ENCODE data around the gene RUNX2.
A peak's percentile ranks its signal among the peaks of the same experiment; 100 is the strongest.

The RUNX2 gene

DNA sequence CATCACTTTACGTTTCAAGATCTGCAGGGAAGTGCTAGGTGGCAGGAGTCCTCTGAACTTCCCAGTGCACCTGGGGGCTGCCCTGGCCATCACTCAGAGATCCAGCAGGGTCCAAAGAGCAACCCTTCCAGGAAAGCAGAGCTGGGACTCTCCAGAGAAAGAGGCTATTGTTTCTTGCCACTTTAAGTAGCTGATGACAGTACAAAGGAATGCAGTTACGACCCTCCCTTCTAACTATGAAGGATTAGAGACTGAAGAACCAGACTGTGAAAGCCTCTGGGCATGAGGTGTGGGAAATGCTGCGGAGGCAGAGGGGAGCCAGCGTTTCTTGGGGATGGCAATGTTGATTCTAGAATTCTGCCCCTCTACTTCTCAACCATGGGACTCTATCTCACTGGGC lies 238.8 kb downstream of the RUNX2 start:
- H3K4me3 ChIP-seq (ENCODE audit: severe bottlenecking), result no peak overlapping the region
- no peaks in the 10 kb centered on the region for H3K36me3 ChIP-seq (ENCODE audit: low read depth)
- DNase-seq (ENCODE audit: low spot score), result no peak
- TF ChIP-seq, protein P1, sequence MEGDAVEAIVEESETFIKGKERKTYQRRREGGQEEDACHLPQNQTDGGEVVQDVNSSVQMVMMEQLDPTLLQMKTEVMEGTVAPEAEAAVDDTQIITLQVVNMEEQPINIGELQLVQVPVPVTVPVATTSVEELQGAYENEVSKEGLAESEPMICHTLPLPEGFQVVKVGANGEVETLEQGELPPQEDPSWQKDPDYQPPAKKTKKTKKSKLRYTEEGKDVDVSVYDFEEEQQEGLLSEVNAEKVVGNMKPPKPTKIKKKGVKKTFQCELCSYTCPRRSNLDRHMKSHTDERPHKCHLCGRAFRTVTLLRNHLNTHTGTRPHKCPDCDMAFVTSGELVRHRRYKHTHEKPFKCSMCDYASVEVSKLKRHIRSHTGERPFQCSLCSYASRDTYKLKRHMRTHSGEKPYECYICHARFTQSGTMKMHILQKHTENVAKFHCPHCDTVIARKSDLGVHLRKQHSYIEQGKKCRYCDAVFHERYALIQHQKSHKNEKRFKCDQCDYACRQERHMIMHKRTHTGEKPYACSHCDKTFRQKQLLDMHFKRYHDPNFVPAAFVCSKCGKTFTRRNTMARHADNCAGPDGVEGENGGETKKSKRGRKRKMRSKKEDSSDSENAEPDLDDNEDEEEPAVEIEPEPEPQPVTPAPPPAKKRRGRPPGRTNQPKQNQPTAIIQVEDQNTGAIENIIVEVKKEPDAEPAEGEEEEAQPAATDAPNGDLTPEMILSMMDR (IDR thresholded peaks at IDR 0.05; ENCODE audit: poor library complexity, severe bottlenecking), result no peak
- peaks cover 19% of the 10 kb centered on the region for H3K4me1 ChIP-seq (ENCODE audit: insufficient read depth, poor library complexity, severe bottlenecking)
- ATAC-seq (ENCODE audit: low read depth), result peak; percentile 90
- no peaks in the 10 kb centered on the region for H3K27me3 ChIP-seq (ENCODE audit: insufficient read depth, poor library complexity, severe bottlenecking)
- H3K9me3 ChIP-seq (ENCODE audit: severe bottlenecking), result no peaks in the 10 kb centered on the region
- peak overlapping the region; percentile 8 for H3K27ac ChIP-seq (ENCODE audit: poor library complexity, severe bottlenecking)

DNA sequence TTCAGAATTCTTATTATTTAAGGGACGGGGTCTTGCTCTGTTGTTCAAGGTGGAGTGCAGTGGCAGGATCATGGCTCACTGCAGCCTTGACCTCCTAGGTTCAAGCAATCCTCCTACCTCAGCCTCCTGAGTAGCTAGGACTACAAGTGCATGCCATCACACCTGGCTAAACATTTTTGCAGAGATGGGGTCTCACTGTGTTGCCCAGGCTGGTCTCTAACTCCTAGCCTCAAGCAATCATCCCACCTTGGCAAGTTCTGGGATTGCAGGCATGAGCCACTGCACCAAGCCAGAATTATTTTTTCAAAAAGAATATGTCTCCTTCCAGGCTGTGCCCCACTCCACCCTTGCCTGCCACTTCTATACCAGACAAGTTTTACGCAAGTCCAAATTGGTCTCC lies 239.7 kb downstream of the RUNX2 start:
- ATAC-seq (ENCODE audit: low read depth), result no peak
- TF ChIP-seq, protein P1 (IDR thresholded peaks at IDR 0.05; ENCODE audit: poor library complexity, severe bottlenecking), result no peak

DNA sequence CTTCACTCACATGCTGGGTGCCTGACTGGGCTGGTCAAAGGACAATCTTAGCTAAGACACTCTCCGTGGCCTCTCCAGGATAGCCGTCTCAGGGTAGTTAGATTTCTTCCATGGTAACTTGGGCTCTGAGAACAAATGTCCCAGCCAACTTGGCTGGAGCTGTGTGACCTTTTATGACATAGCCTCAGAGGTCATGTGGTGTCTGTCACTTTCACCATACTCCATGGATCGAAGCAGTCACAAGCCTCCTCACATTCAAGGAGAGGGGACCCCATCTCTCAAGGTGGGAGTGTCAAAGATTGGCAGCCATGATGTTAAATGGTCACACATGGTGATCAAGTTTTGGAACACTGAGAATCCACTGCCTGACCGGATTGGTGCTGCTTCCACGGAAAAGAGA lies 240.5 kb downstream of the RUNX2 start:
- H3K4me1 ChIP-seq (ENCODE audit: insufficient read depth, poor library complexity, severe bottlenecking), result peaks cover 19% of the 10 kb centered on the region
- no peaks in the 10 kb centered on the region for H3K9me3 ChIP-seq (ENCODE audit: severe bottlenecking)
- H3K36me3 ChIP-seq (ENCODE audit: low read depth), result no peaks in the 10 kb centered on the region
- DNase-seq (ENCODE audit: low spot score), result no peak
- ATAC-seq (ENCODE audit: low read depth), result no peak
- TF ChIP-seq, protein P1 (IDR thresholded peaks at IDR 0.05; ENCODE audit: poor library complexity, severe bottlenecking), result no peak
- H3K27me3 ChIP-seq (ENCODE audit: insufficient read depth, poor library complexity, severe bottlenecking), result no peaks in the 10 kb centered on the region
- peak overlapping the region; percentile 10 for H3K27ac ChIP-seq (ENCODE audit: poor library complexity, severe bottlenecking)
- H3K4me3 ChIP-seq (ENCODE audit: severe bottlenecking), result no peak overlapping the region

More for the DNA sequence above, 239.7 kb downstream of the RUNX2 start:
- DNase-seq (ENCODE audit: low spot score), result no peak
- Histone ChIP-seq H3K36me3 (ENCODE audit: low read depth) (no peaks in the 10 kb centered on the region), H3K27me3 (ENCODE audit: insufficient read depth, poor library complexity, severe bottlenecking) (no peaks in the 10 kb centered on the region), H3K27ac (ENCODE audit: poor library complexity, severe bottlenecking) (no peak overlapping the region), H3K4me1 (ENCODE audit: insufficient read depth, poor library complexity, severe bottlenecking) (peaks cover 19% of the 10 kb centered on the region), H3K4me3 (ENCODE audit: severe bottlenecking) (no peak overlapping the region), H3K9me3 (ENCODE audit: severe bottlenecking) (no peaks in the 10 kb centered on the region)

DNA sequence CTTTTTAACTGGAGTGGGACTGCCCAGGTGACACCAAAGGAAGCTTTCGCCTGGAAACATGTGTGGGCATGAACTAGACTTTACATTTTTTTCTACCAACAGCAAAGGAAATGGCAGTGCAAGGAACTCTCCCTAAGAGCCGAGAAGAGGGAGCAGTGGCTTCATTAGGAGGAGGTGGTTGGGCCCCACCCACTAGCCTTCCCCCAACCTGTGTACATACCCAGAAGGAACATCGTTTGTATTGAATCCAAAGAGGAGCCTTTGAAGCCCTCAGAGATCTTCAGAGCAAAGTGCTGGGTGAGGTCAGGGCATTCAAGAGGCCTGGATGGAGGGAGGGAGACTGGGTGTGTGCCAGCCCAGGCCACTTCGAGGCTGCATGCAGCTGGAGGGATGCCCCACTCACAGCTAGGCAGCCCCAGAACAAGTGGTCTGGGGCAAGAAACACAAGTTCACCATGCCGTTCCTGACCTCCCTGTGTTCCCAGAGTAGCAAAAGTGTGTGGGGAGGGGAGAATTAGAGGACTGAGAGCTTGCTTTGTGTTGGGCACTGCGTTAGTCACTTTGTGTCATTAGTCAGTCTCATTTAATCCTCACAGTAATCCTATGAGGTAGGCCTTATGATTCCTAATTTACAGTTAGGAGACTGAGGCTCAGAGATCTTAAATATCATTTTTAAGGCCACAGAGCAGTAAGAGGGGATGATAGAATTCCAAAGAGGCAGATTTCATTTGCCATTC lies 241.2 kb downstream of the RUNX2 start:
- no peak for DNase-seq (ENCODE audit: low spot score)

More for the DNA sequence above, 241.2 kb downstream of the RUNX2 start:
- H3K27ac ChIP-seq (ENCODE audit: poor library complexity, severe bottlenecking), result peak overlapping the region; percentile 10
- 0 out of 3 replicates have a peak, but pooled peaks have one; percentile 17 for ATAC-seq (ENCODE audit: low read depth)
- H3K4me3 ChIP-seq (ENCODE audit: severe bottlenecking), result no peak overlapping the region
- TF ChIP-seq, protein P1 (IDR thresholded peaks at IDR 0.05; ENCODE audit: poor library complexity, severe bottlenecking), result no peak
- H3K4me1 ChIP-seq (ENCODE audit: insufficient read depth, poor library complexity, severe bottlenecking), result peaks cover 19% of the 10 kb centered on the region
- no peaks in the 10 kb centered on the region for H3K36me3 ChIP-seq (ENCODE audit: low read depth)
- no peaks in the 10 kb centered on the region for H3K27me3 ChIP-seq (ENCODE audit: insufficient read depth, poor library complexity, severe bottlenecking)
- H3K9me3 ChIP-seq (ENCODE audit: severe bottlenecking), result no peaks in the 10 kb centered on the region

Measured in RWPE2 (cell line).